SJSA1 (cell line): ENCODE measurements around the gene TBC1D10B. TPM values are rescaled to one million over a fixed set of nuclear protein-coding genes. Genes with fewer than 3 reads are reported as not detected.

Source experiments
- DNase-seq, 2 experiments: peaks; one replicate each; pipeline ENCODE4 v3.0.0-alpha.2; 2015 to 2020; ENCODE audit warnings: low spot score in 2 of 2, low read depth in 1 of 2
- H3K27ac ChIP-seq: fragments of 250-450 bp; sonication (Bioruptor Pico); 2 replicates; pipeline ENCODE4 v1.5.1; 2020; ENCODE audit warnings: mild to moderate bottlenecking, moderate library complexity
- H3K27me3 ChIP-seq: fragments of 250-450 bp; sonication (Bioruptor Pico); replicated peaks from 2 replicates; pipeline ENCODE4 v1.5.1; 2020; ENCODE audit warnings: mild to moderate bottlenecking, moderate library complexity
- H3K36me3 ChIP-seq: fragments of 250-450 bp; sonication (Bioruptor Pico); 2 replicates; pipeline ENCODE4 v1.5.1; 2020; ENCODE audit warnings: mild to moderate bottlenecking
- H3K4me1 ChIP-seq: fragments of 250-450 bp; sonication (Bioruptor Pico); replicated peaks from 2 replicates; pipeline ENCODE4 v1.6.1; 2021; ENCODE audit warnings: mild to moderate bottlenecking
- H3K4me3 ChIP-seq: fragments of 250-450 bp; sonication (Bioruptor Pico); 2 replicates; pipeline ENCODE4 v1.5.1; 2020; ENCODE audit warnings: mild to moderate bottlenecking
- H3K9me3 ChIP-seq: fragments of 250-450 bp; sonication (Bioruptor Pico); replicated peaks from 2 replicates; pipeline ENCODE4 v1.5.1; 2020; ENCODE audit warnings: mild to moderate bottlenecking
- total RNA-seq: library from RNA; depleted of rRNA; stranded (reverse); fragments of >200 nt; shearing (Covaris generic); gene quantifications from 2 replicates; pipeline ENCODE4 v1.2.3, GENCODE V29; 2014; rRNA removed

The TBC1D10B gene
- total RNA-seq: 25.8 and 42.5 TPM in 2 replicates

- H3K9me3 ChIP-seq: no peaks in the 10 kb centered on the region
- H3K36me3 ChIP-seq: peaks cover 30% of the 10 kb centered on the region
- peak within 1 kb of the TSS; percentile 74 for H3K4me3 ChIP-seq
- peak within 1 kb of the TSS; percentile 40 for H3K27ac ChIP-seq
- peak; percentile 99 to 100 for DNase-seq
- peaks cover 25% of the 10 kb centered on the region for H3K4me1 ChIP-seq
- H3K27me3 ChIP-seq: no peaks in the 10 kb centered on the region
Measured at GRCh38 chr16:30370456-30371247, at the start of gene TBC1D10B. Gene TBC1D10B, minus strand, starts transcription at chr16:30370494. Its CDS starts 311 bp downstream, at chr16:30370183.

- no peak for DNase-seq
- no peaks in the 10 kb centered on the region for H3K27me3 ChIP-seq
- H3K36me3 ChIP-seq: peaks cover 63% of the 10 kb centered on the region
- H3K4me1 ChIP-seq: no peaks in the 10 kb centered on the region
- H3K27ac ChIP-seq: no peak overlapping the region
- H3K9me3 ChIP-seq: no peaks in the 10 kb centered on the region
- H3K4me3 ChIP-seq: no peak overlapping the region
Measured at GRCh38 chr16:30418350-30419181, 48.3 kb upstream of the TBC1D10B start.

GRCh38 chr16:30417529-30418349 lies 47.4 kb upstream of the TBC1D10B start:
- H3K36me3 ChIP-seq: peaks cover 65% of the 10 kb centered on the region
- H3K9me3 ChIP-seq: no peaks in the 10 kb centered on the region
- no peaks in the 10 kb centered on the region for H3K27me3 ChIP-seq
- no peak overlapping the region for H3K4me3 ChIP-seq
- DNase-seq: no peak
- H3K27ac ChIP-seq: no peak overlapping the region
- H3K4me1 ChIP-seq: no peaks in the 10 kb centered on the region

- Histone ChIP-seq H3K36me3 (peaks cover 65% of the 10 kb centered on the region), H3K27me3 (no peaks in the 10 kb centered on the region), H3K4me3 (no peak overlapping the region), H3K9me3 (no peaks in the 10 kb centered on the region), H3K4me1 (no peaks in the 10 kb centered on the region), H3K27ac (no peak overlapping the region)
- DNase-seq: no peak
Measured at GRCh38 chr16:30416624-30417528, 46.6 kb upstream of the TBC1D10B start.

- H3K27me3 ChIP-seq: no peaks in the 10 kb centered on the region
- no peak overlapping the region for H3K27ac ChIP-seq
- H3K36me3 ChIP-seq: peaks cover 68% of the 10 kb centered on the region
- H3K4me3 ChIP-seq: no peak overlapping the region
- DNase-seq: no peak
- H3K9me3 ChIP-seq: no peaks in the 10 kb centered on the region
- no peaks in the 10 kb centered on the region for H3K4me1 ChIP-seq
Measured at GRCh38 chr16:30416047-30416603, 45.8 kb upstream of the TBC1D10B start.

GRCh38 chr16:30414159-30414558 lies 43.9 kb upstream of the TBC1D10B start:
- H3K4me3 ChIP-seq: no peak overlapping the region
- H3K9me3 ChIP-seq: no peaks in the 10 kb centered on the region
- H3K36me3 ChIP-seq: peaks cover 71% of the 10 kb centered on the region
- no peak overlapping the region for H3K27ac ChIP-seq
- peaks cover 2% of the 10 kb centered on the region for H3K4me1 ChIP-seq
- no peaks in the 10 kb centered on the region for H3K27me3 ChIP-seq
- DNase-seq: no peak

GRCh38 chr16:30413112-30413806 lies 43.0 kb upstream of the TBC1D10B start:
- H3K27me3 ChIP-seq: no peaks in the 10 kb centered on the region
- H3K9me3 ChIP-seq: no peaks in the 10 kb centered on the region
- H3K27ac ChIP-seq: no peak overlapping the region
- no peak for DNase-seq
- peaks cover 9% of the 10 kb centered on the region for H3K4me1 ChIP-seq
- H3K36me3 ChIP-seq: peaks cover 66% of the 10 kb centered on the region
- H3K4me3 ChIP-seq: no peak overlapping the region

GRCh38 chr16:30409125-30410060 lies 39.1 kb upstream of the TBC1D10B start:
- H3K4me3 ChIP-seq: no peak overlapping the region
- peaks cover 19% of the 10 kb centered on the region for H3K4me1 ChIP-seq
- DNase-seq: peak; percentile 89 to 93
- H3K27ac ChIP-seq: no peak overlapping the region
- H3K27me3 ChIP-seq: no peaks in the 10 kb centered on the region
- no peaks in the 10 kb centered on the region for H3K9me3 ChIP-seq
- H3K36me3 ChIP-seq: peaks cover 47% of the 10 kb centered on the region

GRCh38 chr16:30407804-30408534 lies 37.7 kb upstream of the TBC1D10B start:
- DNase-seq: no peak
- Histone ChIP-seq H3K36me3 (peaks cover 32% of the 10 kb centered on the region), H3K9me3 (no peaks in the 10 kb centered on the region), H3K27ac (peak overlapping the region; percentile 67), H3K4me3 (peak overlapping the region; percentile 72), H3K27me3 (no peaks in the 10 kb centered on the region), H3K4me1 (peaks cover 19% of the 10 kb centered on the region)

- peaks cover 25% of the 10 kb centered on the region for H3K36me3 ChIP-seq
- H3K27me3 ChIP-seq: no peaks in the 10 kb centered on the region
- H3K9me3 ChIP-seq: no peaks in the 10 kb centered on the region
- H3K4me1 ChIP-seq: peaks cover 19% of the 10 kb centered on the region
- DNase-seq: peak; percentile 93 to 96
- H3K4me3 ChIP-seq: peak within 1 kb of the TSS; percentile 72
- H3K27ac ChIP-seq: peak within 1 kb of the TSS; percentile 67
Measured at GRCh38 chr16:30407102-30407803, 37.0 kb upstream of the TBC1D10B start, which contains the start of gene ZNF771. Gene ZNF771, plus strand, starts transcription at chr16:30407606. Its CDS starts 448 bp downstream, at chr16:30408054.
